ENCODE data around the gene GCN1.
"Not testable (repeated sequence)": the region's sequence is repeated elsewhere in the genome, so short reads cannot be mapped to it uniquely, and the experiment has no call there.

Gene GCN1

GRCh38 chr12:120228291-120229070 is 34.0 kb upstream of the GCN1 start:
- peak; percentile 90 for DNase-seq

GRCh38 chr12:120228041-120228290 is 33.5 kb upstream of the GCN1 start:
- DNase-seq, result no peak

GRCh38 chr12:120227233-120228040 is 32.9 kb upstream of the GCN1 start:
- no peak for DNase-seq

GRCh38 chr12:120225852-120226640 is 31.5 kb upstream of the GCN1 start:
- DNase-seq, result no peak

- DNase-seq, result no peak
Measured at GRCh38 chr12:120225200-120225558, 30.7 kb upstream of the GCN1 start.

- peak; percentile 15 for DNase-seq
Measured at GRCh38 chr12:120224304-120225199, 30.0 kb upstream of the GCN1 start.

- DNase-seq, result peak; percentile 43
Measured at GRCh38 chr12:120223458-120224303, 29.2 kb upstream of the GCN1 start.

GRCh38 chr12:120222288-120222832 is 27.8 kb upstream of the GCN1 start:
- DNase-seq, result no peak

GRCh38 chr12:120221576-120221900 is 27.0 kb upstream of the GCN1 start:
- DNase-seq, result no peak

GRCh38 chr12:120220838-120221575 is 26.5 kb upstream of the GCN1 start:
- DNase-seq, result no peak

GRCh38 chr12:120218680-120219606 is 24.4 kb upstream of the GCN1 start:
- no peak for DNase-seq

- no peak for DNase-seq
Measured at GRCh38 chr12:120216742-120217605, 22.5 kb upstream of the GCN1 start.

- DNase-seq, result no peak
Measured at GRCh38 chr12:120215766-120216735, 21.5 kb upstream of the GCN1 start.

- no peak for DNase-seq
Measured at GRCh38 chr12:120215357-120215735, 20.8 kb upstream of the GCN1 start.

- no peak for DNase-seq
Measured at GRCh38 chr12:120214626-120215356, 20.3 kb upstream of the GCN1 start.

- no peak for DNase-seq
Measured at GRCh38 chr12:120213758-120214157, 19.2 kb upstream of the GCN1 start.

- DNase-seq, result not testable (repeated sequence)
Measured at GRCh38 chr12:120213182-120213581, 18.7 kb upstream of the GCN1 start.
